WERI-Rb-1 (cell line): ENCODE measurements around the gene RIMS1.

Source experiments
- DNase-seq: peaks from one replicate; pipeline ENCODE4 v3.0.0-alpha.2; 2020
- H3K27ac ChIP-seq: fragments of 250-450 bp; sonication (Bioruptor Pico); 2 replicates; pipeline ENCODE4 v1.5.1; 2020; ENCODE audit warnings: mild to moderate bottlenecking, moderate library complexity
- H3K27me3 ChIP-seq: fragments of 250-450 bp; sonication (Bioruptor Pico); 2 replicates; pipeline ENCODE4 v1.5.1; 2021; ENCODE audit warnings: mild to moderate bottlenecking, low read depth, moderate library complexity; ENCODE audit not compliant: insufficient read depth, severe bottlenecking
- H3K36me3 ChIP-seq: fragments of 250-450 bp; sonication (Bioruptor Pico); 2 replicates; pipeline ENCODE4 v1.5.1; 2020; ENCODE audit warnings: mild to moderate bottlenecking, moderate library complexity
- H3K4me3 ChIP-seq: 2 replicates; pipeline ENCODE4 v1.5.1; 2011; ENCODE audit warnings: low read depth, mild to moderate bottlenecking, control low read depth, low read length
- H3K9me3 ChIP-seq: fragments of 250-450 bp; sonication (Bioruptor Pico); 2 replicates; pipeline ENCODE4 v1.5.1; 2021; ENCODE audit warnings: mild to moderate bottlenecking, moderate library complexity; ENCODE audit not compliant: severe bottlenecking
- CTCF ChIP-seq: IDR thresholded peaks from 2 replicates; pipeline ENCODE4 v1.5.1; 2011; ENCODE audit warnings: low read depth, mild to moderate bottlenecking, control low read depth, inconsistent platforms, low read length

RIMS1 gene

GRCh38 chr6:72218125-72218524 is 331.8 kb downstream of the RIMS1 start:
- TF ChIP-seq CTCF, result peak; percentile 90
- DNase-seq, result peak; percentile 76
- H3K4me3 ChIP-seq, result no peak overlapping the region
- H3K27me3 ChIP-seq, result no peaks in the 10 kb centered on the region
- no peaks in the 10 kb centered on the region for H3K9me3 ChIP-seq
- H3K27ac ChIP-seq, result no peak overlapping the region
- H3K36me3 ChIP-seq, result no peaks in the 10 kb centered on the region

- no peak for TF ChIP-seq CTCF
- H3K36me3 ChIP-seq, result no peaks in the 10 kb centered on the region
- no peaks in the 10 kb centered on the region for H3K9me3 ChIP-seq
- DNase-seq, result no peak
- H3K4me3 ChIP-seq, result no peak overlapping the region
- H3K27me3 ChIP-seq, result no peaks in the 10 kb centered on the region
- no peak overlapping the region for H3K27ac ChIP-seq
These were observed 333.2 kb downstream of the RIMS1 start for GRCh38 chr6:72219536-72219935.

- Histone ChIP-seq H3K9me3 (no peaks in the 10 kb centered on the region), H3K27ac (no peak overlapping the region), H3K36me3 (no peaks in the 10 kb centered on the region), H3K4me3 (no peak overlapping the region), H3K27me3 (no peaks in the 10 kb centered on the region)
- DNase-seq, result no peak
- TF ChIP-seq CTCF, result no peak
These were observed 351.7 kb downstream of the RIMS1 start for GRCh38 chr6:72238021-72238420.

- H3K27ac ChIP-seq, result no peak overlapping the region
- H3K27me3 ChIP-seq, result no peaks in the 10 kb centered on the region
- no peaks in the 10 kb centered on the region for H3K36me3 ChIP-seq
- DNase-seq, result no peak
- TF ChIP-seq CTCF, result no peak
- no peak overlapping the region for H3K4me3 ChIP-seq
- H3K9me3 ChIP-seq, result no peaks in the 10 kb centered on the region
These were observed 352.6 kb downstream of the RIMS1 start for GRCh38 chr6:72238900-72239299.

GRCh38 chr6:72245565-72245964 is 359.2 kb downstream of the RIMS1 start:
- TF ChIP-seq CTCF, result no peak
- Histone ChIP-seq H3K4me3 (no peak overlapping the region), H3K36me3 (no peaks in the 10 kb centered on the region), H3K27ac (no peak overlapping the region), H3K9me3 (no peaks in the 10 kb centered on the region), H3K27me3 (no peaks in the 10 kb centered on the region)
- DNase-seq, result no peak

GRCh38 chr6:72246926-72247325 is 360.6 kb downstream of the RIMS1 start:
- peak; percentile 16 for DNase-seq
- Histone ChIP-seq H3K4me3 (no peak overlapping the region), H3K27me3 (no peaks in the 10 kb centered on the region), H3K27ac (no peak overlapping the region), H3K36me3 (no peaks in the 10 kb centered on the region), H3K9me3 (no peaks in the 10 kb centered on the region)
- peak; percentile 44; the same call in 1 of the 2 replicates for TF ChIP-seq CTCF
